ENCODE results near the gene CAMTA1.

Gene CAMTA1

DNA sequence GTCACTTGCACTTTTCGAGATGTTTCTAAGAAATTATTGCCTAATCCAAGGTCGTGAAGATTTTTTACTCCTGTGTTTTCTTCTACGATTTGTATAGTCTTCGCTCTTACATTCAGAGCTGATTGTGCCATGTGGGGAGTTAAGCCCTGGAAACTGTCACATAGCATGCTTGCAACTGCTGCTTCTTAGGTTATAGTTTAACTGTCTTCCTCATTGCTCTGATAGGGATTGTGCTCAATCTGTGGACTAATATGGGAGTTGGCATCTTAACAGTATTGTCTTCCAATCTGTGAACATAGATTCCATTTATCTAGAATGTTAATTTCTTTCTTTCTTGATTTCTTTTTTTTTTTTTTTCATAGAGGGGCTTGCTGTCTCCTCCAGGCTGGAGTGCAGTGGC lies 34.8 kb upstream of the CAMTA1 start:
- H3K4me1 ChIP-seq (ENCODE audit: low read length), result no peaks in the 10 kb centered on the region
- no peaks in the 10 kb centered on the region for H3F3A ChIP-seq (ENCODE audit: insufficient read depth, low read length)
- no peaks in the 10 kb centered on the region for H3K36me3 ChIP-seq (replicated peaks; ENCODE audit: insufficient read depth, low read length)
- H3K9me3 ChIP-seq (replicated peaks; ENCODE audit: insufficient read depth, low read length), result no peaks in the 10 kb centered on the region
- peaks cover 79% of the 10 kb centered on the region for H3K27me3 ChIP-seq (replicated peaks; ENCODE audit: insufficient read depth, low read length)
- H3K9ac ChIP-seq (ENCODE audit: low read length), result no peak overlapping the region
- no peak overlapping the region for H2AFZ ChIP-seq (ENCODE audit: low read length)
- H3K27ac ChIP-seq (ENCODE audit: low read length), result no peak overlapping the region
- no peaks in the 10 kb centered on the region for H3K79me2 ChIP-seq (ENCODE audit: low read length)
- TF ChIP-seq EZH2 (optimal IDR thresholded peaks at IDR 0.05; ENCODE audit: low read depth, low read length), result no peak
- TF ChIP-seq EZH2phosphoT487 (IDR thresholded peaks at IDR 0.05; ENCODE audit: low read length), result no peak
- TF ChIP-seq, protein P1, sequence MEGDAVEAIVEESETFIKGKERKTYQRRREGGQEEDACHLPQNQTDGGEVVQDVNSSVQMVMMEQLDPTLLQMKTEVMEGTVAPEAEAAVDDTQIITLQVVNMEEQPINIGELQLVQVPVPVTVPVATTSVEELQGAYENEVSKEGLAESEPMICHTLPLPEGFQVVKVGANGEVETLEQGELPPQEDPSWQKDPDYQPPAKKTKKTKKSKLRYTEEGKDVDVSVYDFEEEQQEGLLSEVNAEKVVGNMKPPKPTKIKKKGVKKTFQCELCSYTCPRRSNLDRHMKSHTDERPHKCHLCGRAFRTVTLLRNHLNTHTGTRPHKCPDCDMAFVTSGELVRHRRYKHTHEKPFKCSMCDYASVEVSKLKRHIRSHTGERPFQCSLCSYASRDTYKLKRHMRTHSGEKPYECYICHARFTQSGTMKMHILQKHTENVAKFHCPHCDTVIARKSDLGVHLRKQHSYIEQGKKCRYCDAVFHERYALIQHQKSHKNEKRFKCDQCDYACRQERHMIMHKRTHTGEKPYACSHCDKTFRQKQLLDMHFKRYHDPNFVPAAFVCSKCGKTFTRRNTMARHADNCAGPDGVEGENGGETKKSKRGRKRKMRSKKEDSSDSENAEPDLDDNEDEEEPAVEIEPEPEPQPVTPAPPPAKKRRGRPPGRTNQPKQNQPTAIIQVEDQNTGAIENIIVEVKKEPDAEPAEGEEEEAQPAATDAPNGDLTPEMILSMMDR (IDR thresholded peaks at IDR 0.05; ENCODE audit: low read length), result no peak
- no peaks in the 10 kb centered on the region for H3K9me2 ChIP-seq (replicated peaks; ENCODE audit: insufficient read depth, low read length)
- no peak for DNase-seq
- H3K4me2 ChIP-seq (ENCODE audit: low read depth, low read length), result no peak overlapping the region
- no peaks in the 10 kb centered on the region for H4K20me1 ChIP-seq (ENCODE audit: insufficient read depth, low read length)
- H3K4me3 ChIP-seq (ENCODE audit: low read length), result no peak overlapping the region

DNA sequence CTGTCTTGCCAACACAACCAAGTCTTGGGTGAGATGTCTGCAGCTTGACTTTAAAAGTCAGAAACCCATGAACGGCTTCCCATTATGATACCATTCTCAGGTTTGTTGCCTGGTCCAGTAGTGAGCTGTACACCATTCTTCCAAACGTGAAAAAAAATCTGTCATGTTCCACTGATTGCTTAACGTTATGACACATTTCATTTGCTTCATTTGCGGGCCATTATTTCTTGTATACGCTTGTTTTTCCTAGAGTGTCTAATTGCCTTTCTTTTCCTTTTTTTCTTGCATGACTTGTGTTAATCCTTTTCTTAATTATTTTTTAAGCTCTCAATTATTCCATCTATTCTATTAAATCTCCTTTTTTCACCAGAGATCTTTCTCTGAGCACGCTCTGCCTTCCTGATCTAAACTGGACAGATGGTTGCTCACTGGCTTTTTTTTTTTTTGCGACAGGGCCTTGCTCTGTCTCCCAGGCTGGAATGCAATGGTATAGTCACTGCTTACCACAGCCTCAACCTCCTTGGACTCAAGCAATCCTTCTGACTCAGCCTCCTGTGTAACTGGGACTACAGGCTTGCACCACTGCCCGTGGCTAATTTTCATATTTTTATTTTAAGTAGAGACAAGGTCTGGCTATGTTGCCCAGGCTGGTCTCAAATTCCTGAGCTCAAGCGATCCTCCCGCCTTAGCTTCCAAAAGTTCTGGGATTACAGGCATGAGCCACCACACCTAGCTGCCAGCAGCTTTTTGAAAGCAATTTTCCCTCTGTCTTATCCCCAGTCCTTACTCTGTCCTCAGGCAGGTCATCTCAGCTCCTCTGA lies 31.7 kb upstream of the CAMTA1 start:
- no peak overlapping the region for H2AFZ ChIP-seq (ENCODE audit: low read length)
- no peak overlapping the region for H3K9ac ChIP-seq (ENCODE audit: low read length)
- H3K4me3 ChIP-seq (ENCODE audit: low read length), result no peak overlapping the region
- no peak overlapping the region for H3K4me2 ChIP-seq (ENCODE audit: low read depth, low read length)
- H3K9me2 ChIP-seq (replicated peaks; ENCODE audit: insufficient read depth, low read length), result no peaks in the 10 kb centered on the region
- no peaks in the 10 kb centered on the region for H3K79me2 ChIP-seq (ENCODE audit: low read length)
- H3F3A ChIP-seq (ENCODE audit: insufficient read depth, low read length), result no peaks in the 10 kb centered on the region
- no peak overlapping the region for H3K27ac ChIP-seq (ENCODE audit: low read length)
- no peaks in the 10 kb centered on the region for H3K9me3 ChIP-seq (replicated peaks; ENCODE audit: insufficient read depth, low read length)
- no peak for DNase-seq
- no peak for TF ChIP-seq EZH2phosphoT487 (IDR thresholded peaks at IDR 0.05; ENCODE audit: low read length)
- TF ChIP-seq EZH2 (optimal IDR thresholded peaks at IDR 0.05; ENCODE audit: low read depth, low read length), result no peak
- TF ChIP-seq, protein P1 (IDR thresholded peaks at IDR 0.05; ENCODE audit: low read length), result no peak
- H3K27me3 ChIP-seq (replicated peaks; ENCODE audit: insufficient read depth, low read length), result peaks cover 76% of the 10 kb centered on the region
- no peaks in the 10 kb centered on the region for H4K20me1 ChIP-seq (ENCODE audit: insufficient read depth, low read length)
- H3K36me3 ChIP-seq (replicated peaks; ENCODE audit: insufficient read depth, low read length), result no peaks in the 10 kb centered on the region
- no peaks in the 10 kb centered on the region for H3K4me1 ChIP-seq (ENCODE audit: low read length)

DNA sequence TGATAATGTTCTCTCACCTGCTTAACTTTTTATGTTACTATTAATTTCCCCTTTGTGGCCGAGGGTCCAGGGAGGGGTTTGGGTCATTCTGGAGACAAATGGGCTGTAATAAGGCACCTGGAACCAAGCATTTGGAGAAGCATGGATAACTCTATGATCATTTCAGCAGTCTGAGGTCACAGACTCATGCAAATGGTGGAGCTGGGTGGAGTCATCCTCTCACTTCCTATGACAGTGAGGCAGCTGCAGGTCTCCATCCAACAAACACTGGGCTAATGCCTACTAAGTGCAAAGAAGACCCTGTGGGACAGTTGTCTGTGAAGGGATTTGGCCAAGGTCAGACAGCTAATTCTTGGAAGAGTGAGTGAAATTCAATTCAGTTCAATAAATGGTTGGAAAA lies 28.8 kb upstream of the CAMTA1 start:
- no peak for DNase-seq
- H3K9ac ChIP-seq (ENCODE audit: low read length), result no peak overlapping the region
- H3K4me1 ChIP-seq (ENCODE audit: low read length), result no peaks in the 10 kb centered on the region
- H3K27ac ChIP-seq (ENCODE audit: low read length), result no peak overlapping the region
- no peak overlapping the region for H2AFZ ChIP-seq (ENCODE audit: low read length)
- H3K4me3 ChIP-seq (ENCODE audit: low read length), result no peak overlapping the region
- no peaks in the 10 kb centered on the region for H3K79me2 ChIP-seq (ENCODE audit: low read length)
- H3K9me3 ChIP-seq (replicated peaks; ENCODE audit: insufficient read depth, low read length), result no peaks in the 10 kb centered on the region
- H3K36me3 ChIP-seq (replicated peaks; ENCODE audit: insufficient read depth, low read length), result no peaks in the 10 kb centered on the region
- no peak overlapping the region for H3K4me2 ChIP-seq (ENCODE audit: low read depth, low read length)
- TF ChIP-seq, protein P1 (IDR thresholded peaks at IDR 0.05; ENCODE audit: low read length), result no peak
- TF ChIP-seq EZH2phosphoT487 (IDR thresholded peaks at IDR 0.05; ENCODE audit: low read length), result no peak
- TF ChIP-seq EZH2 (optimal IDR thresholded peaks at IDR 0.05; ENCODE audit: low read depth, low read length), result no peak
- no peaks in the 10 kb centered on the region for H3F3A ChIP-seq (ENCODE audit: insufficient read depth, low read length)
- H3K9me2 ChIP-seq (replicated peaks; ENCODE audit: insufficient read depth, low read length), result no peaks in the 10 kb centered on the region
- H4K20me1 ChIP-seq (ENCODE audit: insufficient read depth, low read length), result no peaks in the 10 kb centered on the region
- peaks cover 78% of the 10 kb centered on the region for H3K27me3 ChIP-seq (replicated peaks; ENCODE audit: insufficient read depth, low read length)
